MG63 (cell line): ENCODE results near the gene KLHL26. TPM values are rescaled to one million over a fixed set of nuclear protein-coding genes. Genes with fewer than 3 reads are reported as not detected.

Experiments
- DNase-seq: peaks from one replicate; pipeline ENCODE4 v3.0.0-alpha.2; 2020
- H3K27me3 ChIP-seq: fragments of 250-450 bp; sonication (Bioruptor Pico); 2 replicates; pipeline ENCODE4 v1.5.1; 2020; ENCODE audit warnings: mild to moderate bottlenecking, moderate library complexity
- H3K36me3 ChIP-seq: fragments of 250-450 bp; sonication (Bioruptor Pico); 2 replicates; pipeline ENCODE4 v1.5.1; 2020; ENCODE audit warnings: mild to moderate bottlenecking, moderate library complexity
- H3K4me3 ChIP-seq: fragments of 250-450 bp; sonication (Bioruptor Pico); 2 replicates; pipeline ENCODE4 v1.5.1; 2020; ENCODE audit warnings: mild to moderate bottlenecking, moderate library complexity
- H3K9me3 ChIP-seq: fragments of 250-450 bp; sonication (Bioruptor Pico); 2 replicates; pipeline ENCODE4 v1.5.1; 2020; ENCODE audit warnings: mild to moderate bottlenecking, moderate library complexity
- total RNA-seq: library from RNA; depleted of rRNA; stranded (reverse); fragments of >200 nt; shearing (Covaris generic); gene quantifications from 2 replicates; pipeline ENCODE4 v1.2.3, GENCODE V29; 2014; ENCODE audit warnings: low replicate concordance

The KLHL26 gene
- total RNA-seq, 1 experiment from 2014 or later = 8.6 TPM

DNA sequence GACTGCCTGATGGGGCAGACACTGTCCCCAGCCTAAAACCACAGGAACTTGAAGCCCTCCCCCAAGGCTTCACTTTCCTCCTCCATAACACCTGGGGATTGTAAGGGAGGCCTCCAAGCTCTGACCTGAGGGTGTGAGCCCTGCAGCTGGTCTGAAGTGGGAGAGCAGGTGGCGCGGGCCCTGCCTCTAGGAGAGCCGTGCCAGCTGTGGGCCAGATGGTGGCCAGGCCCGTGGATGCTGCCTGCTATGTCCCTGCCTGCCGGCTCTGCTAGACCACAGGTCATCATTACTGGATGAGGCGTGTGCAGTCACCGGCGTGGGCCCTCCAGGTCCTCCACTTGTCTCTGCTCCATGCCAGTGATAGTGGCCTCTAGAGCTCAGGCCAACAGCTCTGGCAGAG, 3.5 kb upstream of the KLHL26 start:
- Histone ChIP-seq H3K27me3 (no peaks in the 10 kb centered on the region), H3K9me3 (no peaks in the 10 kb centered on the region; the same call in 1 of the 2 replicates), H3K36me3 (no peaks in the 10 kb centered on the region), H3K4me3 (no peak overlapping the region)
- DNase-seq = no peak

DNA sequence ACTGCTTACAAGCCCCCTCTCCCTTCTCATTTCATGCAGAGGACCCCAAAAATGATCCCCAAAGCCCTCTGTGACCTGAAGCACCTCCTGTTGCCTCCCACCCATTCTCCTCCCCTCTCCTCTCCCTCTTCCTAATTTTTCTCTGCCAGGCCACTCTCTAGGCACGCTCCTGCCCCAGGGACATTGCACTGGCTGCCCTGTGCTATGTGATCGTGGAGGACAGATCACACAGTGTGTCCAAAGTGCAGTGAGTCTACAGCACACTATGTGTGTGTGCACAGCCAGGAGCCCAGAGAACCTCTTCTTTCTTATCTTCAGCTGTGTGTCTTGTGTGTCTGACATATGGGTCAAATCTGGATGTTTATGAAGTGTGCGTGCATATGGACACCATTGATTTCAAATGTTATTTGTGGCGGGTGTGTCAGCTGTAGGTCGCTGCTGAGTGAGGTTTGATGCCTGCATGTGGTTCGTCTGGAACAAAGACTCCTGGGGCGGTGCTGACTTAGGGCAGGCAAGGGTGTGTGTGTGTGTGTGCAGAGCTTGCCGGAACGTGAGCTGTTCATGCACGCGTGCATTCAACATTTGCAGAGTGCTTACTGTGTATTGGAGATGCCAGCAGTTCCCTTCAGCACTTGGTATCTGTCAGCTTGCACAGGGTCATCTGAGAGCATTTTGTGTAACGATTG, 2.1 kb upstream of the KLHL26 start:
- Histone ChIP-seq H3K4me3 (no peak overlapping the region), H3K27me3 (no peaks in the 10 kb centered on the region), H3K36me3 (no peaks in the 10 kb centered on the region), H3K9me3 (no peaks in the 10 kb centered on the region; the same call in 1 of the 2 replicates)
- DNase-seq = no peak

DNA sequence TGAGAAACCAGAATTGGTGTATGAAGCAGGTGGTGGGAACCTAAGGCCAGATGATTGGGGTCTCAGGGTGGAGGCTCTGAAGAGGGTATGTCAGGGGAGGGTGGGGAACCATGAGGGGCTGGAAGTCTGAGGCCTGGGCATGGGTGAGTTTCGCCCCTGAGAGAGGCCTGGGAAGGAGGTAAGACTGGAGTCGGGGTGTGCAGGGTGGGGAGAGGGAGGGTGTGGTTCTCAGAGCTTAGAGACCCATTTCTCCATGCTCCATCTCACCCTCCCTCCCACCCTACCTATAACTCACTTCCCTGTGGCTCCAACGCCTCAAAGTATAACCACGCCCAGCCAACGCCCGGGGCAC, 1.0 kb upstream of the KLHL26 start:
- no peaks in the 10 kb centered on the region; the same call in 1 of the 2 replicates for H3K9me3 ChIP-seq
- no peak for DNase-seq
- no peaks in the 10 kb centered on the region for H3K27me3 ChIP-seq
- no peak overlapping the region for H3K4me3 ChIP-seq
- H3K36me3 ChIP-seq = no peaks in the 10 kb centered on the region

DNA sequence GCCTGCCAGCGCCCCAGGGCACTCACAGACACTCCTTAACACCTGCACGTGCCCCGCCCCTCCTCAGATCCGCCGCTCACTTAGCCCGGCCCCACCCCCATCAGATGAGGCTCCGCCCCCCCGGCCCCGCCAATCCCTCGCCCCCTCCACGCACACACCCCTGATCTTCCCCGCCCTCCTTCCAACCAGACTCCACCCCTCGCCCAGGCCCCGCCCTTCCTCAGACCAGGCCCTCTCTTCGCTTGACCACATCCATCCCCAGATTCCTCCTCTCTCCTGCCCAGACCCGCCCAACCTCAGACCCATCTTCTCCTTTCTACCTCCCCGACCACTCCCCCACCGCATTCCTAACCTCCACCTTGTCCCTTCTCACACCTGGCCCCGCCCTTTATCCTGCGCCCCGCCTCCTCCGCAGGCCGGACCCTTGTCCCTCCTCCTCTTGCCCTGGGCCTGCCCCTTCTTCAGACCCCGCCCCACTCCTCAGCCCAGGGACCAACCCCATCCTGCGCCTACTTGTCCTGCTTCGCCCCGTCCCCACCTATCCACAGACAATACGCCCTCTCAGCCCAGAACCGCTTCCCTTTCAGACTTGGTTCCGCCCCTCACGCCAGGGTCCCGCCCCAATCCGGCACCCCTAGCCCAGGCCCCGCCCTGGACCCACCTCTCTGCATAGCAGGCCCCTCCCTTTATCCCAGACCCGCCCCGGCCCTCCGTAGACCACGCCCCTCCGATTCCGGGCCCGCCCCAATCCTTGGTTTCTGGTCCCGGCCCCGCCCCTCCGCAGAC, 452 bp upstream of the KLHL26 start:
- Histone ChIP-seq H3K27me3 (no peaks in the 10 kb centered on the region), H3K9me3 (no peaks in the 10 kb centered on the region; the same call in 1 of the 2 replicates), H3K4me3 (peak overlapping the region; percentile 89), H3K36me3 (no peaks in the 10 kb centered on the region)
- DNase-seq = peak; percentile 96

DNA sequence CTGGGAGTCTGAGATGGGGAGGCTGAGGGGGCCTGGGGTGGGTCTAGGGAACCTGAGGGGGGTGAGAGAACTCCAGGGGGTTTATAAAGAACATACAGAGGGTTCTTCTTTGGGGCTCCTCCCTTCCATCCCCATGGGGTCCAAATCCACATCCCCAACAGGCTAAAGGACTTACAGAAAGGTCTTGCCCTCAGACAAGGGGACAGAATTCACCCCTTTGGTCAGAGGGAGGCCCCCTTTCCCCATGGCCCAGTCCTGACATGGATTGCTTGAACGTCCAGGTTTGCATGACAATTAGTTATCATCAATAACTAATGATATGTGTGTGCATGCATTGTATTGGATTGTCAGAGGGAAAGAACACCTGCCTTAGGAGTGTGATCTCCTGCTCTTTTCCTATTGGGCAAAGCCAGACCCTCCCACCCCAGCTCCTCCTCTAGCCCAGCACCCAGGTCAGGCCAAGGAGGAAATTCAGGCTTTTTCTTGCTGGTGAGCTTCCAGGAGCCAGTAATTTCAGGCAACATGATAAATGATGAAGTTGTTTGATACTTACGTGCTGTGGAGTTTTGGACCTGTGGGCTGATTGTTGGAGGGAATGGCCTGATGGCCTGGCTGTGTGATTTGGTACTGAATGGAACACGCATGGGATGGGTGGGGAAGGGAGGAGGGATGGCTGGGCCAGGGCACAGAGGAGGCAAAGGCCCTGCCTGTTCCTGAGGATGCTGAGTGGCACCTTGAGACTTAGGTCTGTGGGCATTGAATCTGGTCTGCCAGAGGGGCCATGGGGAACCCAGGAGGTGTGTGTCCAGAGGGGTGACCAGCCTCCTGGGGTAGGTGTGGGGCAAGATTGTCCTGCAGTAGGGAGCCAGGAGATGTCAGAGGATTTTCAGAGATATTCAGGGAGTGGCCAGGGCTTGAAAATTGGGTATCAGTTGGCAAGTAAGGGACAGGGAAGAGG, 1.1 kb downstream of the KLHL26 start:
- DNase-seq = no peak
- Histone ChIP-seq H3K36me3 (no peaks in the 10 kb centered on the region), H3K27me3 (no peaks in the 10 kb centered on the region), H3K9me3 (no peaks in the 10 kb centered on the region; the same call in 1 of the 2 replicates), H3K4me3 (peak overlapping the region; percentile 89)

DNA sequence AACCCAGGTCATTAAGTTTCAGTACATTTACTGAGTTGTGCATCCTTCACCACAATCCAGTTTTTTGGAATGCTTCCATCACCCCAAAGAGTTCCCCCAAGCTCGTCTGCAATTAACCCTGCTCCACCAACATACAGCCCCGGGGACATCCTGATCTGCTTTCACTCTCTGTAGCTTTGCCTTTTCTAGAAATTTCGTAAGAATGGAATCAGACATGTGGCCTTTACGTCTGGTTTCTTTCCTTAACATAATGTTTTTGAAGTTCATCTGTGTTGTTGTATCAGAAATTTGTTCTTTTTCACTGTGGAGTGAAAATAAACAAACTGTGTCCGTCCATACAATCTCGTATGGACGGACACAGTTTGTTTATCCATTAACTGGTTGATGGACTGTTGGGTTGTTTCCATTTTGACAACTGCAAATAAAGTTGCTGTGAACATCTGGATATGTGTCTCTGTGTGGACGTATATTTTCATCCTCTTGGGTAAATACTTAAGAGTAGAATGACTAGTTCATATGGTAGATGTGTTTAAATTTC, 2.9 kb downstream of the KLHL26 start:
- Histone ChIP-seq H3K9me3 (peaks cover 2% of the 10 kb centered on the region), H3K4me3 (no peak overlapping the region), H3K36me3 (no peaks in the 10 kb centered on the region), H3K27me3 (no peaks in the 10 kb centered on the region)
- DNase-seq = no peak

DNA sequence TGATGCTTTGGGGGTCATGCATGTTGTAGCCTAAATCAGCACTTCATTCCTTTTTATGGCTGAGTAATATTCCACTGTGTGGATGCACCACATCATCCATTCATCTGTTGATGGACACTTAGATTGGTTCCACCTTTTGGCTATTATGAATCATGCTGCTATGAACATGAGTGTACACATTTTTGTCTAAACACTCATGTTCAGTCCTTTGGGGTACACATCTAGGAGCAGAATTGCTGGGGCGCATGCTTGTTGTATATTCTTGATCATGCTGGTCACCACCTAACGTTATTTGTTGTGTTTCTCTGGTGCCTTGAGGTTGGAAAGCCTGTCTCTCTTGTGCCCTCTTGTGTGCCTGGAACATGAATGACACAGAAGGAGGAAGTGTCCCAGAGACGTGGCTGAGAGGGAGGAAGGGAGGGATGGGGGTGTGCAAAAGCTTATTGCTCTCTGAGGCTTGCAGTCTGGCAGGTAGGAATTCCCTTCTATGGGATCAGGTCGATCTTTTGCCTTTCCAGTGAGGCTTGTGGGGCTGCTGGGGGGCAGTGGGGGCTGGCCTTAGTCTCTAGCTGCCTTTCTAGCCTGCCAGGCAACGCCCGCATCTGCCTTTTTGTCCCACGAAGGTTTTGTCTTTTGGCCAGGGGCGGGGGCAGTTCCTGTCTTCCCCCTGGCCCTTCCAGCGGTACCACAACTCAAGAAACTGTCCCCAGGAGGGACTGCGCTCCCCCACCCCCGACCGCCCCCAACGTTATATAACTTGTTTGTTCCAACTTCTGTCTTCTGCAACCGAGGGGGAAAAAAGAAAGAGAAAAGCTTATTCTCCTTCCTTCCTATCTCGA, 7.6 kb downstream of the KLHL26 start:
- Histone ChIP-seq H3K9me3 (peaks cover 2% of the 10 kb centered on the region; the same call in 1 of the 2 replicates), H3K27me3 (no peaks in the 10 kb centered on the region), H3K4me3 (no peak overlapping the region), H3K36me3 (no peaks in the 10 kb centered on the region)
- DNase-seq = no peak

DNA sequence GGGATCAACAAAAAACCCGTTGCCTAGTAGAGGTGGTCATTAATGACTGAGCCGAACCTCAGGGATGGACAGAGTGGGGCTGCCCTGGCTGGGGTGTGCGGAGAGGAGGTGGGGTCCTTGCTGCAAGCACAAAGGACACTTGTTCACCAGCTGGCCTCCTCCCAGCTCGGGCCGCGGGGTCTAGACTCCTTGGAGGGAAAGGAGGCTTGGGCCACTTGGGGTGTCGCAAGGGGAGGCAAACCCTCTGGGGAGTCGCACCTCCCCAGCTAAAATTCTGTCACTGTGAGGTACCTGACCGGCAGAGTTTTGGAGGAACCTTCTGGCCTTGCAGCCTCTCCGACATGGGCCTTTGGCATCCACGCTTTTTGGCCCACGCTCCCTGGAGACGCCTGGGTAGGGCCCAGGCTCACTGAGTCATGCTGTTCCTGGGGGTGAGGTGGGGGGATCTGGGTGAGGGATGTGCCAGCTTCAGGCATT, 8.2 kb downstream of the KLHL26 start:
- no peaks in the 10 kb centered on the region for H3K27me3 ChIP-seq
- peak; percentile 82 for DNase-seq
- no peak overlapping the region for H3K4me3 ChIP-seq
- H3K9me3 ChIP-seq = peaks cover 2% of the 10 kb centered on the region; the same call in 1 of the 2 replicates
- H3K36me3 ChIP-seq = no peaks in the 10 kb centered on the region

DNA sequence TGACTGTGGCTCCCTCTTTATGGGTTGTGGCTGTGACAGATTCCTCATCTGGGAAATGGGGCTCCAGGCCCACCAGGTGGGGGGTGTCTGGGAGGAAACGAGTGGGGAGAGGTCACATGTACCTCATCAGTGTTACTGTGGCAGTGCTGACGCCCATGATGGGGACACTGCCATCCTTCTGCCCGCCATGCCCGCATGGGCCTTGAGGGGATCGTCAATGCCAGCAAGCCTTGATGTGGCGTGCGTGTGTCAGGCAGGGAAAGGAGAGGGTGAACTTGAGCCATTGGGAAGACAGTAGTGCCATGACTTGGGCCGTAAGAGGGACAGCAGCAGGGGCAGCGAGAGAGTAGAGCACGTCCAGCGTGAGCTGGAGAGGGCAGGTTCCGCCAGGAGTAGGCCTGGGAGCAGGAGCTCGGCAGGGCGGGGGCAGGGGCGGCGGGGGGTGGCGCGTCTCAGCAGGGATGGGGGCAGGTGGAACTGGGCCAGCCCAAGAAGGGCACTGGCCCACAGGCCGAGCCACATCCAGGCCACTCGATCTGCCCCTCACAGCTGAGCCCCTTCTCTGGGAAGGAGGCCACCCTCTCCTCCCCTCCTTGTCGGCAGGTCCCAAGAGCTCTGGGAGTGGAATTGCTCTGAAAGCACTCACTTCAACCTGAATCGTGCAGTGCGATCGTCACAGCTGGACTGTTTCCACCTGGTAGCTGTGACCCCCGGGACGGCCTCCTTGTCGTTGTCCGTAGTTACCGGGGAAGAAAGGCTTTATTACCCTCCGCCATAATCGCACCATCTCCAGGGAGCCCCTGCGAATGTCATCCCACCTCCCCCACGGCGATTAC, 9.9 kb downstream of the KLHL26 start:
- DNase-seq = no peak
- H3K27me3 ChIP-seq = no peaks in the 10 kb centered on the region
- H3K36me3 ChIP-seq = no peaks in the 10 kb centered on the region
- H3K4me3 ChIP-seq = no peak overlapping the region
- peaks cover 2% of the 10 kb centered on the region; the same call in 1 of the 2 replicates for H3K9me3 ChIP-seq

DNA sequence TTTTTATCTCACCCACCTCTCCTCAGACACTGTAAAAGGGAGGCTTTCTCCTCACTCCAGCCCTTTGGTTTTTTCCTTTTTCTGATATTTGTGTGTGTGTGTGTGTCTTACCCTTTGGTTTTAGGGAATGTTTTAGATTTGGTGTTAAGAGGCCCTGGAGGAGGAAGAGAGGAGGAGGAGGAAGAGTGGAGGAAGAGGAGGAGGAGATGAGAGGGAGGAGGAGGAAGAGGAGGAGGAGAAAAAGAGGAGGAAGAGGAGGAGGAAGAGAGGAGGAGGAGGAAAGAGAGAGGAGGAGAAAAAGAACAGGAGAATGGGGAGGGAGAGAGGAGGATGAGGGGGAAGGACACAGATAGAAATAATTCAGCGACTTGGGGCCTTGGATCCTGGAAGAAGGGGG, 10.5 kb downstream of the KLHL26 start:
- H3K4me3 ChIP-seq = no peak overlapping the region
- DNase-seq = no peak
- no peaks in the 10 kb centered on the region for H3K27me3 ChIP-seq
- H3K36me3 ChIP-seq = no peaks in the 10 kb centered on the region; the same call in 1 of the 2 replicates
- peaks cover 2% of the 10 kb centered on the region; the same call in 1 of the 2 replicates for H3K9me3 ChIP-seq

DNA sequence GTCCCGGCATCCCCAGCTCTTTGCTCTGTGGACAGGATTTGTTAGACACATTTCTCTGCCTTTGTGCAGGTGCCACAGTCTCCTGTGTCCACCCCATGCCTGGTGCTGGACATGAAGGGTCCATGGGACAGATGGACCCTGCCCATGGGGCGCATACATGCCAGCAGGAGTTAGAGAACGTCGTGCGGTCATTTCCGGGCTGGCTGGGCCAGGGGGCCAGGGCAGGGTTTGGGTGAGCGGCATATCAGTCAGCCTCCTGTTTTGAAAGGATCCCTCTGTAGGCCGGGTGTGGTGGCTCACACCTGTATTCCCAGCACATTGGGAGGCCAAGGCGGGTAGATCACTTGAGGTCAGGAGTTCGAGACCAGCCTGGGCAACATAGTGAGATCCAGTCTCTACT, 11.0 kb downstream of the KLHL26 start:
- H3K27me3 ChIP-seq = no peaks in the 10 kb centered on the region
- no peaks in the 10 kb centered on the region; the same call in 1 of the 2 replicates for H3K36me3 ChIP-seq
- DNase-seq = no peak
- H3K9me3 ChIP-seq = peaks cover 2% of the 10 kb centered on the region; the same call in 1 of the 2 replicates
- no peak overlapping the region for H3K4me3 ChIP-seq

DNA sequence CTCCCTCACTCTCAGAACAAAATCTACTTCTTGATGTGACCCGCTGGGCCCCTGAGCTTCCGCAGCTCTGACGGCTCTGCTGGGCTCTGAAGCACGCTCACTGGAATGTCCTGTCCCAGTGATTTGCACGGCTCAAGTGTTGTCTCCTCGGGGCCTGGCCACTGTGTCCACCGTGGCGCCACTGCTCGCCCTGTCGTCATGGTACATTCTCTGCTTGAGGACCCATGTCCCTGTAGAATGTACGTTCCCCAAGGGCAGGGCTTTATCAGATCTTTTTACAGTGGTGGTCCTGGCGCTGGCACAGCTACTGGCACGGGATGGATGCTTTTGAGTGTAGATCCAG, 12.1 kb downstream of the KLHL26 start:
- H3K36me3 ChIP-seq = no peaks in the 10 kb centered on the region; the same call in 1 of the 2 replicates
- H3K9me3 ChIP-seq = peaks cover 1% of the 10 kb centered on the region; the same call in 1 of the 2 replicates
- DNase-seq = no peak
- H3K4me3 ChIP-seq = no peak overlapping the region
- no peaks in the 10 kb centered on the region for H3K27me3 ChIP-seq

DNA sequence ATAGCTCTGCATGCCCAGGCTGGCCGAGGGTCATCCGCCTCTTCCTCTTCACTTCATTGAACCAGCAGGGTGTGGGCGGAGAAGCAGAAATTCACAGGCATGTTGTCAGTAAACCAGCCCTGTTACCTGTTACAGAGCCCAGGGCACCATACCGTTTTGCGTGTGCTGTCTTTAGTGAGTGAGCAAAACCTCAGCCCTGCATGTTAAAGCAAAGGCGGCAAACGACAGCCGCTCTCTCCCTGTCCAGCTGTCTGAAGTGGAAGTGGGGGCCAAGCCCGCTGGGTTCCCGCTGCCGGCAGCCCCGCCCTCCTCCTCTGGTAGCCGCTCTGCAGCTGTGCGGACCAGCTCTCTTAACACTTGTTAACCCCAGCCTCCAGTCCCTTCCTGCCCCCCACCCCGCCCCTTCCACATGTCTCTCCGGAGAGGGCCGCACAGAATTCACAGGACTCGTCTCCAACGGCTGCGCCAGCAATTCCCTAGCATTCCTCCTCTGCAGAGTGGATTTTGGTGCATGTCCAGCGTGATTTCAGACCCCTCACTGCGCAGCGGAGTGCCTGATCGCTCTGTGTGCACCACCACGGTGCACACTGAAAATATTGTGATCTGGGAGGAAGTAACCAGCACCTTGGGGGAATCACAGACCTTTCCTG, 12.7 kb downstream of the KLHL26 start:
- DNase-seq = no peak
- no peaks in the 10 kb centered on the region for H3K9me3 ChIP-seq
- no peaks in the 10 kb centered on the region; the same call in 1 of the 2 replicates for H3K36me3 ChIP-seq
- no peak overlapping the region for H3K4me3 ChIP-seq
- no peaks in the 10 kb centered on the region for H3K27me3 ChIP-seq

DNA sequence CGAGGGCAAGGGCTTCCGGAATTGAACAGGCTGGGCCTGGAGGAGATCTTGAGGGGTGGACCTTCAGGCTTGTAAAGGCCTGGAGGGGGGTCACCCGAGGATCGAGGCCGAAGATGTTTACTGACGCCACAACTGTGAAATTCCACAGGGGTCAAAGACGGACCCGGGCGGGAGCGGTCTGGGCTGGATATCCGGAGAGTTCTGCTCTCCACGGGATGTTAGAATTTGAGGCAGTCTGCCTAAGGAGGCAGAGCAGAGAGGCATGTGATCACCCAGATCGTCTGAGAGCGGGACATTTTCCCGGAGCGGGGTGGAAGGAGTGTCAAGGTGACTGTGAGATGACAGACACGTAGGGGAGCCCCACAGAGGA, 13.2 kb downstream of the KLHL26 start:
- no peaks in the 10 kb centered on the region for H3K9me3 ChIP-seq
- no peaks in the 10 kb centered on the region for H3K27me3 ChIP-seq
- no peak overlapping the region for H3K4me3 ChIP-seq
- peak; percentile 30 for DNase-seq
- no peaks in the 10 kb centered on the region; the same call in 1 of the 2 replicates for H3K36me3 ChIP-seq
